Activated naive CD4-positive, alpha-beta T cell treated with anti-CD3 and anti-CD28 coated beads for 36 hours (primary cell): Measurements from ENCODE around the gene PSMD13. TPM values are rescaled to one million over a fixed set of nuclear protein-coding genes. Genes with fewer than 3 reads are reported as not detected.
"Not testable (repeated sequence)": the region's sequence is repeated elsewhere in the genome, so short reads cannot be mapped to it uniquely, and the experiment has no call there.

Source experiments
- CTCF ChIA-PET: fragments of 350-600 bp; sonication (Branson Sonifier 250); formaldehyde crosslinking; loops from one replicate; lab custom pipeline; 2021; ENCODE audit warnings: antibody characterized with exemption; lab: Charles Lee
- DNase-seq: peaks from one replicate; pipeline ENCODE4 v3.0.0-alpha.2; 2020
- H3K27ac Mint-ChIP-seq: one replicate; pipeline ENCODE4 v1.8.0; 2021; ENCODE audit warnings: mild to moderate bottlenecking, mixed read lengths
- H3K27me3 Mint-ChIP-seq: one replicate; pipeline ENCODE4 v1.8.0; 2021; ENCODE audit warnings: low read depth, mixed read lengths
- H3K36me3 Mint-ChIP-seq: one replicate; pipeline ENCODE4 v1.8.0; 2021; ENCODE audit warnings: low read depth, mixed read lengths
- H3K4me1 Mint-ChIP-seq: one replicate; pipeline ENCODE4 v1.8.0; 2021; ENCODE audit warnings: low read depth, mixed read lengths
- H3K4me3 Mint-ChIP-seq: one replicate; pipeline ENCODE4 v1.8.0; 2021; ENCODE audit warnings: mild to moderate bottlenecking, moderate library complexity, mixed read lengths
- H3K9me3 Mint-ChIP-seq: one replicate; pipeline ENCODE4 v1.8.0; 2021; ENCODE audit warnings: mixed read lengths
- intact Hi-C: fragments of 100-400 bp; cut with micrococcal nuclease; formaldehyde crosslinking; loops from one replicate; pipeline ENCODE4 v1.15.1; 2023
- total RNA-seq, 2 experiments: library from RNA; stranded (reverse); gene quantifications; one replicate each; pipeline ENCODE4 v1.2.3, GENCODE V29; 2021

PSMD13 gene
- total RNA-seq, 2 experiments from 2014 or later, result 206 to 210 TPM

- Mint-ChIP-seq H3K4me1 (peaks cover 62% of the 10 kb centered on the region), H3K9me3 (no peaks in the 10 kb centered on the region), H3K27ac (peak overlapping the region; percentile 81), H3K27me3 (peaks cover 19% of the 10 kb centered on the region), H3K36me3 (peaks cover 9% of the 10 kb centered on the region), H3K4me3 (peak overlapping the region; percentile 77)
- DNase-seq, result peak; percentile 13
- CTCF ChIA-PET, result interaction anchor here (1.6 to 2.8 kb wide), 2 partner anchors 14 to 32 kb away, joined by 6 to 14 read pairs; no protein-coding TSS in a partner anchor
- intact Hi-C loops, result no loop called here
Measured at GRCh38 chr11:282630-283360, 46.0 kb downstream of the PSMD13 start.

GRCh38 chr11:283405-284104, 46.8 kb downstream of the PSMD13 start:
- Mint-ChIP-seq H3K27me3 (peaks cover 21% of the 10 kb centered on the region), H3K4me1 (peaks cover 58% of the 10 kb centered on the region), H3K9me3 (no peaks in the 10 kb centered on the region), H3K27ac (peak overlapping the region; percentile 81), H3K36me3 (peaks cover 14% of the 10 kb centered on the region), H3K4me3 (peak overlapping the region; percentile 77)
- CTCF ChIA-PET, result interaction anchor here (1.6 to 2.8 kb wide), 2 partner anchors 15 to 33 kb away, joined by 6 to 14 read pairs; no protein-coding TSS in a partner anchor
- intact Hi-C loops, result no loop called here
- DNase-seq, result peak; percentile 23

GRCh38 chr11:284105-285020, 47.6 kb downstream of the PSMD13 start:
- H3K27ac Mint-ChIP-seq, result peak overlapping the region; percentile 81
- H3K9me3 Mint-ChIP-seq, result no peaks in the 10 kb centered on the region
- peaks cover 55% of the 10 kb centered on the region for H3K4me1 Mint-ChIP-seq
- peaks cover 18% of the 10 kb centered on the region for H3K27me3 Mint-ChIP-seq
- intact Hi-C loops, result loop anchor here (5.0 kb wide), 1 partner anchor 77 kb away; the partner anchor contains the start of genes BET1L and RIC8A
- peaks cover 12% of the 10 kb centered on the region for H3K36me3 Mint-ChIP-seq
- peak; percentile 4 for DNase-seq
- CTCF ChIA-PET, result interaction anchor here (0.6 to 2.8 kb wide), 2 partner anchors 34 to 80 kb away, joined by 5 to 14 read pairs; no protein-coding TSS in a partner anchor
- H3K4me3 Mint-ChIP-seq, result no peak overlapping the region

GRCh38 chr11:285021-285893, 48.5 kb downstream of the PSMD13 start:
- Mint-ChIP-seq H3K36me3 (peaks cover 19% of the 10 kb centered on the region), H3K4me1 (peaks cover 58% of the 10 kb centered on the region), H3K27ac (peak overlapping the region; percentile 31), H3K4me3 (no peak overlapping the region), H3K27me3 (peaks cover 16% of the 10 kb centered on the region), H3K9me3 (no peaks in the 10 kb centered on the region)
- DNase-seq, result peak; percentile 3
- CTCF ChIA-PET, result interaction anchor here (2.8 kb wide), 1 partner anchor 35 kb away, joined by 14 read pairs; no protein-coding TSS in a partner anchor
- intact Hi-C loops, result loop anchor here (5.0 kb wide), 1 partner anchor 78 kb away; the partner anchor contains the start of genes BET1L and RIC8A

GRCh38 chr11:285894-286220, 49.1 kb downstream of the PSMD13 start:
- intact Hi-C loops, result loop anchor here (2.0 to 5.0 kb wide), 2 partner anchors 35 to 79 kb away; partner anchors contain the start of genes BET1L and RIC8A
- Mint-ChIP-seq H3K36me3 (peaks cover 20% of the 10 kb centered on the region), H3K27me3 (peaks cover 14% of the 10 kb centered on the region), H3K9me3 (no peaks in the 10 kb centered on the region), H3K27ac (peak overlapping the region; percentile 31), H3K4me3 (no peak overlapping the region), H3K4me1 (peaks cover 58% of the 10 kb centered on the region)
- CTCF ChIA-PET, result interaction anchor here (0.9 to 1.0 kb wide), 2 partner anchors 37 to 69 kb away, joined by 3 read pairs; no protein-coding TSS in a partner anchor
- peak; percentile 3 for DNase-seq

GRCh38 chr11:286977-287820, 50.4 kb downstream of the PSMD13 start:
- Mint-ChIP-seq H3K4me3 (peak overlapping the region; percentile 98), H3K36me3 (peaks cover 21% of the 10 kb centered on the region), H3K4me1 (peaks cover 49% of the 10 kb centered on the region), H3K27ac (peak overlapping the region; percentile 97)
- not testable (repeated sequence) for H3K9me3 Mint-ChIP-seq, H3K27me3 Mint-ChIP-seq
- DNase-seq, result peak; percentile 82
- intact Hi-C loops, result loop anchor here (1.0 to 5.0 kb wide), 4 partner anchors 18 to 80 kb away; partner anchors contain the start of genes BET1L, PSMD13, RIC8A and SIRT3
- CTCF ChIA-PET, result interaction anchor here (0.7 to 4.2 kb wide), 5 partner anchors 18 to 127 kb away, joined by 3 to 12 read pairs (median 3); partner anchors contain the start of gene SIGIRR

GRCh38 chr11:287821-288477, 51.2 kb downstream of the PSMD13 start:
- CTCF ChIA-PET, result interaction anchor here (0.7 to 4.2 kb wide), 4 partner anchors 17 to 37 kb away, joined by 3 to 12 read pairs (median 6); no protein-coding TSS in a partner anchor
- no peak for DNase-seq
- intact Hi-C loops, result loop anchor here (1.0 to 5.0 kb wide), 5 partner anchors 19 to 81 kb away; partner anchors contain the start of genes BET1L, PSMD13, RIC8A and SIRT3
- Mint-ChIP-seq H3K9me3 (no peaks in the 10 kb centered on the region), H3K36me3 (peaks cover 19% of the 10 kb centered on the region), H3K27me3 (peaks cover 2% of the 10 kb centered on the region), H3K27ac (peak overlapping the region; percentile 97), H3K4me3 (peak overlapping the region; percentile 98), H3K4me1 (peaks cover 42% of the 10 kb centered on the region)

GRCh38 chr11:288478-289397, 52.0 kb downstream of the PSMD13 start, which contains the start of gene PGGHG:
PGGHG (plus strand) TSS chr11:289126; CDS start chr11:289817, 691 bp downstream.
- CTCF ChIA-PET, result interaction anchor here (0.7 to 4.2 kb wide), 3 partner anchors 16 to 38 kb away, joined by 3 to 12 read pairs (median 10); no protein-coding TSS in a partner anchor
- H3K27ac Mint-ChIP-seq, result peak within 1 kb of the TSS; percentile 97
- no peaks in the 10 kb centered on the region for H3K9me3 Mint-ChIP-seq
- peaks cover 2% of the 10 kb centered on the region for H3K27me3 Mint-ChIP-seq
- peak within 1 kb of the TSS; percentile 98 for H3K4me3 Mint-ChIP-seq
- intact Hi-C loops, result loop anchor here (1.0 to 5.0 kb wide), 3 partner anchors 7 to 81 kb away; partner anchors contain the start of genes BET1L and RIC8A
- DNase-seq, result peak; percentile 54
- H3K36me3 Mint-ChIP-seq, result peaks cover 19% of the 10 kb centered on the region
- peaks cover 36% of the 10 kb centered on the region for H3K4me1 Mint-ChIP-seq

- peak; percentile 12 for DNase-seq
- Mint-ChIP-seq H3K36me3 (peaks cover 19% of the 10 kb centered on the region), H3K4me3 (peak overlapping the region; percentile 72), H3K4me1 (peaks cover 34% of the 10 kb centered on the region), H3K9me3 (no peaks in the 10 kb centered on the region), H3K27me3 (peaks cover 2% of the 10 kb centered on the region), H3K27ac (peak overlapping the region; percentile 56)
- intact Hi-C loops, result loop anchor here (1.0 to 5.0 kb wide), 3 partner anchors 8 to 82 kb away; partner anchors contain the start of genes BET1L and RIC8A
- CTCF ChIA-PET, result interaction anchor here (4.2 kb wide), 1 partner anchor 16 kb away, joined by 12 read pairs; no protein-coding TSS in a partner anchor
Measured at GRCh38 chr11:289398-289711, 52.6 kb downstream of the PSMD13 start.
